Bronchial epithelial cell (primary cell): ENCODE measurements around the gene ZG16. TPM values are rescaled to one million over a fixed set of nuclear protein-coding genes. Genes with fewer than 3 reads are reported as not detected.
"Not testable (repeated sequence)": the region's sequence is repeated elsewhere in the genome, so short reads cannot be mapped to it uniquely, and the experiment has no call there.

Source experiments
- DNase-seq: peaks from one replicate; pipeline ENCODE4 v3.0.0-alpha.2; 2010; ENCODE audit warnings: low read depth
- FAIRE-seq: peaks from 2 replicates; lab custom pipeline; 2011; peaks lifted over from hg19 to GRCh38; lab: Jason Lieb, UNC
- H3K27me3 ChIP-seq: 2 replicates; pipeline ENCODE4 v1.5.1; 2011; ENCODE audit warnings: low read length; ENCODE audit not compliant: control insufficient read depth, insufficient read depth
- H3K36me3 ChIP-seq: 2 replicates; pipeline ENCODE4 v1.5.1; 2011; ENCODE audit warnings: low read length; ENCODE audit not compliant: control insufficient read depth, insufficient read depth
- H3K4me3 ChIP-seq: 2 replicates; pipeline ENCODE4 v1.5.1; 2011; ENCODE audit warnings: mild to moderate bottlenecking, low read depth, low read length, control low read depth
- total RNA-seq: library from RNA; depleted of rRNA; stranded (reverse); fragments of >200 nt; gene quantifications from 2 replicates; pipeline ENCODE4 v1.2.1, GENCODE V29; 2014
- TF ChIP-seq, protein P1 (sequence below): IDR thresholded peaks from 2 replicates; pipeline ENCODE4 v1.5.1; 2011; ENCODE audit warnings: mild to moderate bottlenecking, moderate library complexity, low read length, control low read depth, inconsistent platforms; ENCODE audit not compliant: insufficient read depth, severe bottlenecking

Gene ZG16
- total RNA-seq, 1 donor from 2014 or later: not detected

DNA sequence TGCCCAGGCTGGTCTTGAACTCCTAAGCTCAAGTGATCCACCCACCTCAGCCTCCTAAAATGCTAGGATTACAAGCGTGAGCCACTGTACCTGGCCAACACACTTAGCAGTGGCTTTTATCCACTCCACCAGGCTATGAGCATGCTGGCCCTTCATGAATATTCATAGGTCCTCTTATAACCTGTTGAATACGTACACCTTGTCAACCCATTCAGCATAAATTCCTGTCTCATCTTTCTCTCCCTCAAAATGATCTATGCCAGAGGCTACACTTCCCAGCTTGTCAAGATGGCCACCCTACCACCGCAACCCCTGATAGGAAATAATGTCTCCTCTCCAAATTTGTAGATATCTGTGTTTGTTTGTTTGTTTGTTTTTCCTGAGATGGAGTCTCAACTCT lies 11.0 kb upstream of the ZG16 start:
- Histone ChIP-seq H3K27me3 (no peaks in the 10 kb centered on the region), H3K4me3 (no peak overlapping the region), H3K36me3 (no peaks in the 10 kb centered on the region)
- DNase-seq: no peak
- TF ChIP-seq, protein P1, sequence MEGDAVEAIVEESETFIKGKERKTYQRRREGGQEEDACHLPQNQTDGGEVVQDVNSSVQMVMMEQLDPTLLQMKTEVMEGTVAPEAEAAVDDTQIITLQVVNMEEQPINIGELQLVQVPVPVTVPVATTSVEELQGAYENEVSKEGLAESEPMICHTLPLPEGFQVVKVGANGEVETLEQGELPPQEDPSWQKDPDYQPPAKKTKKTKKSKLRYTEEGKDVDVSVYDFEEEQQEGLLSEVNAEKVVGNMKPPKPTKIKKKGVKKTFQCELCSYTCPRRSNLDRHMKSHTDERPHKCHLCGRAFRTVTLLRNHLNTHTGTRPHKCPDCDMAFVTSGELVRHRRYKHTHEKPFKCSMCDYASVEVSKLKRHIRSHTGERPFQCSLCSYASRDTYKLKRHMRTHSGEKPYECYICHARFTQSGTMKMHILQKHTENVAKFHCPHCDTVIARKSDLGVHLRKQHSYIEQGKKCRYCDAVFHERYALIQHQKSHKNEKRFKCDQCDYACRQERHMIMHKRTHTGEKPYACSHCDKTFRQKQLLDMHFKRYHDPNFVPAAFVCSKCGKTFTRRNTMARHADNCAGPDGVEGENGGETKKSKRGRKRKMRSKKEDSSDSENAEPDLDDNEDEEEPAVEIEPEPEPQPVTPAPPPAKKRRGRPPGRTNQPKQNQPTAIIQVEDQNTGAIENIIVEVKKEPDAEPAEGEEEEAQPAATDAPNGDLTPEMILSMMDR: no peak
- FAIRE-seq: no peak

DNA sequence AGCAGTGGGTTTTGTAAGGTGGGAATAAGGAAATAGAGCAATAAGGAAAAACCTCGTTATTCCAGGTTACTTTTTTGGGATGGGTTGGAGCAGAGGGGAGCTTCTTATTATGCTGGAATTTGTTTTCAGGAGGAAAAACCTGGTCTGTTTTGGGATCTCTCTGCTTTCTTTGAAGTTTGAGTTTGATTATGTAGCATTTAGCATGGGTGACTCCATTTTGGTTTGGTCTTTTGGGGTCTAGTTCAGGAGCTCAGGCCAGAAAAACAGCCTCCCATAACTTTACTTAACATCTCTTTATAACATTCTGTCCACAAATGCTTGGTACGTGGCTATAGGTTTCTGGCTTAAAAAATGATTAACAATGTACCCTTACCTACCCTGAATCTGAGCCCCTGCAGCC lies 8.5 kb upstream of the ZG16 start:
- no peak for FAIRE-seq
- no peaks in the 10 kb centered on the region for H3K27me3 ChIP-seq
- DNase-seq: no peak
- TF ChIP-seq, protein P1: no peak
- no peak overlapping the region for H3K4me3 ChIP-seq
- no peaks in the 10 kb centered on the region for H3K36me3 ChIP-seq

DNA sequence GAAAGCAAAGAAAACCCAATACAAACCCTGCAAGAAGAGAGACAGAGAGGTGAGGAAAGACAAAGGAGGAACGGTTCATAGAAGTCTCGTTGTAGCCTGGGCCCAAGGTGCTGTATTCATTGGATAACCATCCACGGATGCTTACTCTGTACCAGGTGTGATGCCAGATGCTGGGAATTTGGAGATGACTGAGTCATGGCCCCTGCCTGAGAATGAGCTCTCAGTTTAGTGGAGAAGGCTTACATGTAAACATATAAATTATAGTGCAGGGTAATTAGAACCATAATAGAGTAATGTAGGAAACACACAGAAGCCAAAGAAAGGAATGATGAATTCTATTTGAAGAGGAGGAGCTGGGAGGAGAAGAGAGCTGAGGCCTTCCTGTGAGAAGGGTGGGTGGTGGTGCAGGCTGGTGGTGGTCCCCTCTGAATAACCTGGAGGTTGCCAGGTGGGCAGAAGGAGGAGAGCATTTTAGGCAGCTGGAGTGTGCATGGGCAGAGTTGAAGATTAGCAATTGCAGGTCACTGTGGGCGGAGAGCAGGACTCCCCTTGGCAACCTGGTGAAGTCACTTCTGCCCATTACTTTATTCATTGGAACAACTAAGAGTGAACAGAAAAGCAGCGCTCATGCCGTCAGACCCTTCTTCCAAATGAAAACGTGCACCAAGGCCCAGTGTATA lies 7.7 kb upstream of the ZG16 start:
- TF ChIP-seq, protein P1: no peak
- H3K4me3 ChIP-seq: no peak overlapping the region
- DNase-seq: no peak

DNA sequence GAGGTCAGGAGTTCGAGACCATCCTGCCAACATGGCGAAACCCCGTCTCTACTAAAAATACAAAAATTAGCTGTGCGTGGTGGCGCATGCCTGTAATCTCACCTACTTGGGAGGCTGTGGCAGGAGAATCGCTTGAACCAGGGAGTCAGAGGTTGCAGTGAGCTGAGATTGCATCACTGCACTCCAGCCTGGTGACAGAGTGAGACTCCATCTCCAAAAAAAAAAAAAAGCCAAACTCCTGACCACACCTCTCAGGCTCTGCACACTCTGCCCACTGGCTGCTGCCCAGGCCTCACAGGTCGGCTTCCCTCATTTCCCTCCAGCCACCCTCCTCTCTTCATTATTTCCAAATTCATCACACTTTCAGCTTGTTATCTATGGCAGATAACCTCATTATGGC lies 5.7 kb upstream of the ZG16 start:
- DNase-seq, H3K4me3 ChIP-seq, H3K27me3 ChIP-seq, FAIRE-seq, H3K36me3 ChIP-seq: not testable (repeated sequence)

More for the DNA sequence above, 7.7 kb upstream of the ZG16 start:
- Histone ChIP-seq H3K36me3 (no peaks in the 10 kb centered on the region), H3K27me3 (no peaks in the 10 kb centered on the region)
- FAIRE-seq: no peak

DNA sequence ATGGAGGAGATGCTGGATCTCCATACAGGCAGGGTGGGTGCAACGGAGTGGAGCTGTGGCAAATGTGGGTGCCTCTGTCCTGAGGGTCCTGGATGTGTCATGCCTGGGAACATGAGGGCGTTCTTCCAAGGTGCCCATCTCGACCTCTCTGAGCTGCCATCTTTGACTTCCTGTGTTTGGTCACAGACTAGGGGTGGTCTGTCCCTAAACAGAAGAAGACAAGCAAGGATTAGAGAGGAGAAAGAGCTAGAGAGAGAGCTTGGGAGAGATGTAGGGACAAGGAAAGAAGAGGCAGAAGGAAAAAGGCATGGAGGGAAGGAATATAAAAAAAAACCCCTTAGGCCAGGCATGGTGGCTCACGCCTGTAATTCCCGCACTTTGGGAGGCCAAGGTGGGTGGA lies 3.3 kb upstream of the ZG16 start:
- H3K36me3 ChIP-seq: no peaks in the 10 kb centered on the region
- no peak overlapping the region for H3K4me3 ChIP-seq
- TF ChIP-seq, protein P1: no peak
- no peak for DNase-seq
- no peak for FAIRE-seq
- H3K27me3 ChIP-seq: no peaks in the 10 kb centered on the region

DNA sequence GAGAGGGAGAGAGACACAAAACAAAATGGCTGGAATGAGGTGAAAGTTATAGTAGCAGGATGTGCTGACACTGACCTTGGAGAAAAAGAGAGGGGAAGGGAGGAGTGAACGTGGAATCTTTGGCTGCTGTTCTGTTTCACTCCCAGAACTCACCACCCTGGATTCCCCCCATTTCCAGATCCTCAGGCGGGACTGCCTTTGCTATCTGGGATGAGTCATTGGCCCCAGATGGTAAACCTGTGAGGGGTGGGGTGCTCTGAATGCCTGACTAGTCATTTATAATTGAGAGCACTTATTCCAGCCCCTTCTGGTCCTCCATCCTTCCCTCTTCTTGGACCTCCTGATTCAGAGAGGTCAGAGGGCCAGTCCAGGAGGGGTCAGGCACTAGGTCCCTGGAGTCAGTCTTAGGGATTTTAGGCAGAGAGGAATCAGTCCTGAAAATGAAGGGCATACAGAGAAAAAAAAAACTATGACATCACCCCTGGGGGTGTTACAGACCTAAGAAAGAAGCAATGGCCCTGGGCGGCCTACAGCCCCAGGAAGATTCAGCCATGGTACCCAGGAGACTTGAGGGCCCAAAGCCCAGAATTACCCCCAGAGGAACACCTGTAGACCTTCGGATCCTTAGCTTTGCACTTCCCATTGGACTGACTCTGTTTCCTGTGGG lies 2.2 kb upstream of the ZG16 start:
- TF ChIP-seq, protein P1: no peak
- Histone ChIP-seq H3K27me3 (no peaks in the 10 kb centered on the region), H3K36me3 (no peaks in the 10 kb centered on the region), H3K4me3 (no peak overlapping the region)
- FAIRE-seq: no peak
- DNase-seq: peak; percentile 70
